Endothelial cell of umbilical vein (primary cell): Measurements from ENCODE around the gene SCLT1.

ENCODE experiments used
- CTCF ChIP-seq, 2 donors: IDR thresholded peaks; 1 replicate in 1 of 2; 2 replicates in 1 of 2; pipeline ENCODE4 v1.5.1; 2011; ENCODE audit warnings: low read length in 2 of 2, mild to moderate bottlenecking in 2 of 2, moderate library complexity in 2 of 2, control low read depth in 1 of 2, inconsistent platforms in 1 of 2, low read depth in 1 of 2; ENCODE audit not compliant: insufficient read depth in 1 of 2; ENCODE audit errors: extremely low read depth in 1 of 2
- GATA2 ChIP-seq: IDR thresholded peaks from 2 replicates; pipeline ENCODE4 v1.7.0; 2011; ENCODE audit warnings: low read depth, mild to moderate bottlenecking, moderate library complexity, mixed read lengths, low read length; ENCODE audit not compliant: insufficient read length, insufficient read depth
- POLR2AphosphoS5 ChIP-seq: IDR thresholded peaks from 2 replicates; pipeline ENCODE4 v1.6.1; 2012; ENCODE audit warnings: low read depth, mild to moderate bottlenecking, control low read depth, low read length, moderate library complexity; ENCODE audit not compliant: insufficient read depth

- TF ChIP-seq CTCF (IDR thresholded peaks at IDR 0.05; ENCODE audit: extremely low read depth in 1 of 2, insufficient read depth in 1 of 2, low read depth in 1 of 2, low read length in 2 of 2) (no peak), POLR2AphosphoS5 (no peak), GATA2 (no peak)
These were observed 214.1 kb downstream of the SCLT1 start for GRCh38 chr4:128879283-128879682.
